Panc1 (cell line): ENCODE measurements around the gene RRAS. TPM values are rescaled to one million over a fixed set of nuclear protein-coding genes. Genes with fewer than 3 reads are reported as not detected.

Experiments used
- ATAC-seq: fragments of 200-7000 bp; cut with Tn5 transposase; 2 replicates; pipeline ENCODE4 v1.9.1; 2020; ENCODE audit warnings: mild to moderate bottlenecking, moderate library complexity
- BruUV-seq: library from RNA; stranded (reverse); fragments of 400-500 nt; replicated peaks from 2 replicates; lab custom pipeline; 2021; lab: Mats Ljungman, UMichigan
- CTCF ChIA-PET: fragments of 300-600 bp; sonication (Branson Sonifier 250); formaldehyde crosslinking; loops from one replicate; lab custom pipeline; 2022; ENCODE audit warnings: antibody characterized with exemption; lab: Charles Lee
- POLR2A ChIA-PET: fragments of 300-600 bp; sonication (Branson Sonifier 250); formaldehyde crosslinking; loops from one replicate; lab custom pipeline; 2022; ENCODE audit warnings: antibody characterized with exemption; lab: Charles Lee
- DNase-seq: peaks from one replicate; pipeline ENCODE4 v3.0.0-alpha.2; 2010; ENCODE audit warnings: low read depth, low spot score
- H3K27ac ChIP-seq: 2 replicates; pipeline ENCODE4 v1.5.1; 2011; ENCODE audit warnings: mild to moderate bottlenecking, low read length, inconsistent platforms
- H3K27me3 ChIP-seq: fragments of 200-500 bp; sonication (Bioruptor generic); 2 replicates; pipeline ENCODE4 v1.6.0; 2014; ENCODE audit warnings: low read length, inconsistent platforms; ENCODE audit not compliant: control insufficient read depth, insufficient read depth
- H3K36me3 ChIP-seq: fragments of 200-500 bp; sonication (Bioruptor generic); 2 replicates; pipeline ENCODE4 v1.5.1; 2014; ENCODE audit warnings: inconsistent platforms, mild to moderate bottlenecking, low read length, moderate library complexity; ENCODE audit not compliant: control insufficient read depth, insufficient read depth
- H3K4me1 ChIP-seq: 2 replicates; pipeline ENCODE4 v1.5.1; 2011; ENCODE audit warnings: inconsistent platforms, mild to moderate bottlenecking, low read length, moderate library complexity; ENCODE audit not compliant: control insufficient read depth, insufficient read depth
- H3K4me3 ChIP-seq, 2 experiments: 2 replicates each; pipeline ENCODE4 v1.5.1; 2011 to 2012; ENCODE audit warnings: low read depth in 2 of 2, low read length in 2 of 2, mild to moderate bottlenecking in 2 of 2, inconsistent platforms in 1 of 2, moderate library complexity in 1 of 2
- H3K9me3 ChIP-seq: fragments of 200-500 bp; sonication (Bioruptor generic); 2 replicates; pipeline ENCODE4 v1.5.1; 2014; ENCODE audit warnings: low read depth, mild to moderate bottlenecking, inconsistent platforms, low read length, moderate library complexity; ENCODE audit not compliant: control insufficient read depth, insufficient read depth
- POLR2AphosphoS5 ChIP-seq: IDR thresholded peaks from 2 replicates; pipeline ENCODE4 v1.6.1; 2012; ENCODE audit warnings: mild to moderate bottlenecking, low read depth, low read length, moderate library complexity
- SIN3A ChIP-seq: IDR thresholded peaks from 2 replicates; pipeline ENCODE4 v1.6.1; 2012; ENCODE audit warnings: low read depth, mild to moderate bottlenecking, low read length, moderate library complexity, borderline replicate concordance; ENCODE audit not compliant: insufficient read depth
- TCF7L2 ChIP-seq: IDR thresholded peaks from 2 replicates; pipeline ENCODE4 v1.6.1; 2011; ENCODE audit warnings: mild to moderate bottlenecking, low read depth, low read length, inconsistent platforms
- in situ Hi-C: cut with HindIII; loops from 2 replicates; pipeline ENCODE4 v1.10.0; 2016; ENCODE audit warnings: low sequenced_read_pairs, low pct_unique_long_range_greater_than_20kb
- intact Hi-C: fragments of 100-400 bp; cut with micrococcal nuclease; formaldehyde crosslinking; loops from one replicate; pipeline ENCODE4 v1.10.0; 2022; ENCODE audit not compliant: unreplicated experiment
- total RNA-seq: library from RNA; stranded (reverse); gene quantifications from one replicate; pipeline ENCODE4 v1.2.1, GENCODE V29; 2021; ENCODE audit not compliant: unreplicated experiment
- TF ChIP-seq, protein P1 (sequence below): fragments of 450-650 bp; IDR thresholded peaks from 2 replicates; pipeline ENCODE4 v1.5.1; 2017; ENCODE audit warnings: mild to moderate bottlenecking
- TF ChIP-seq, protein P2 (sequence below), 2 experiments: IDR thresholded peaks; 2 replicates each; pipeline ENCODE4 v1.6.1; 2011 to 2012; ENCODE audit warnings: low read depth in 2 of 2, control low read depth in 1 of 2, low read length in 1 of 2, mild to moderate bottlenecking in 1 of 2, moderate library complexity in 1 of 2; ENCODE audit not compliant: insufficient read depth in 1 of 2

Gene RRAS
- total RNA-seq, 1 experiment from 2014 or later: 64.4 TPM

GRCh38 chr19:49676784-49677230 is 36.9 kb upstream of the RRAS start:
- peak; percentile 97 for DNase-seq
- POLR2A ChIA-PET: interaction anchor here (1.0 to 1.2 kb wide), 3 partner anchors 12 to 37 kb away, joined by 4 to 5 read pairs (median 5); partner anchors contain the start of genes RRAS and SCAF1
- in situ Hi-C loops (no loop called here), intact Hi-C loops (no loop called here)
- Histone ChIP-seq H3K9me3 (no peaks in the 10 kb centered on the region), H3K4me3 (peak overlapping the region; percentile 83 to 88), H3K27ac (peak overlapping the region; percentile 85), H3K36me3 (peaks cover 6% of the 10 kb centered on the region), H3K4me1 (peaks cover 23% of the 10 kb centered on the region), H3K27me3 (no peaks in the 10 kb centered on the region)
- TF ChIP-seq, protein P1, sequence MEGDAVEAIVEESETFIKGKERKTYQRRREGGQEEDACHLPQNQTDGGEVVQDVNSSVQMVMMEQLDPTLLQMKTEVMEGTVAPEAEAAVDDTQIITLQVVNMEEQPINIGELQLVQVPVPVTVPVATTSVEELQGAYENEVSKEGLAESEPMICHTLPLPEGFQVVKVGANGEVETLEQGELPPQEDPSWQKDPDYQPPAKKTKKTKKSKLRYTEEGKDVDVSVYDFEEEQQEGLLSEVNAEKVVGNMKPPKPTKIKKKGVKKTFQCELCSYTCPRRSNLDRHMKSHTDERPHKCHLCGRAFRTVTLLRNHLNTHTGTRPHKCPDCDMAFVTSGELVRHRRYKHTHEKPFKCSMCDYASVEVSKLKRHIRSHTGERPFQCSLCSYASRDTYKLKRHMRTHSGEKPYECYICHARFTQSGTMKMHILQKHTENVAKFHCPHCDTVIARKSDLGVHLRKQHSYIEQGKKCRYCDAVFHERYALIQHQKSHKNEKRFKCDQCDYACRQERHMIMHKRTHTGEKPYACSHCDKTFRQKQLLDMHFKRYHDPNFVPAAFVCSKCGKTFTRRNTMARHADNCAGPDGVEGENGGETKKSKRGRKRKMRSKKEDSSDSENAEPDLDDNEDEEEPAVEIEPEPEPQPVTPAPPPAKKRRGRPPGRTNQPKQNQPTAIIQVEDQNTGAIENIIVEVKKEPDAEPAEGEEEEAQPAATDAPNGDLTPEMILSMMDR: no peak
- no peak for TF ChIP-seq SIN3A
- TF ChIP-seq, protein P2, sequence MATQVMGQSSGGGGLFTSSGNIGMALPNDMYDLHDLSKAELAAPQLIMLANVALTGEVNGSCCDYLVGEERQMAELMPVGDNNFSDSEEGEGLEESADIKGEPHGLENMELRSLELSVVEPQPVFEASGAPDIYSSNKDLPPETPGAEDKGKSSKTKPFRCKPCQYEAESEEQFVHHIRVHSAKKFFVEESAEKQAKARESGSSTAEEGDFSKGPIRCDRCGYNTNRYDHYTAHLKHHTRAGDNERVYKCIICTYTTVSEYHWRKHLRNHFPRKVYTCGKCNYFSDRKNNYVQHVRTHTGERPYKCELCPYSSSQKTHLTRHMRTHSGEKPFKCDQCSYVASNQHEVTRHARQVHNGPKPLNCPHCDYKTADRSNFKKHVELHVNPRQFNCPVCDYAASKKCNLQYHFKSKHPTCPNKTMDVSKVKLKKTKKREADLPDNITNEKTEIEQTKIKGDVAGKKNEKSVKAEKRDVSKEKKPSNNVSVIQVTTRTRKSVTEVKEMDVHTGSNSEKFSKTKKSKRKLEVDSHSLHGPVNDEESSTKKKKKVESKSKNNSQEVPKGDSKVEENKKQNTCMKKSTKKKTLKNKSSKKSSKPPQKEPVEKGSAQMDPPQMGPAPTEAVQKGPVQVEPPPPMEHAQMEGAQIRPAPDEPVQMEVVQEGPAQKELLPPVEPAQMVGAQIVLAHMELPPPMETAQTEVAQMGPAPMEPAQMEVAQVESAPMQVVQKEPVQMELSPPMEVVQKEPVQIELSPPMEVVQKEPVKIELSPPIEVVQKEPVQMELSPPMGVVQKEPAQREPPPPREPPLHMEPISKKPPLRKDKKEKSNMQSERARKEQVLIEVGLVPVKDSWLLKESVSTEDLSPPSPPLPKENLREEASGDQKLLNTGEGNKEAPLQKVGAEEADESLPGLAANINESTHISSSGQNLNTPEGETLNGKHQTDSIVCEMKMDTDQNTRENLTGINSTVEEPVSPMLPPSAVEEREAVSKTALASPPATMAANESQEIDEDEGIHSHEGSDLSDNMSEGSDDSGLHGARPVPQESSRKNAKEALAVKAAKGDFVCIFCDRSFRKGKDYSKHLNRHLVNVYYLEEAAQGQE (IDR thresholded peaks at IDR 0.05; ENCODE audit: insufficient read depth in 1 of 2, low read depth in 2 of 2, low read length in 1 of 2): no peak
- no TSS peak for BruUV-seq
- ATAC-seq: peak; percentile 85
- CTCF ChIA-PET: interaction anchor here (0.5 to 1.0 kb wide), 2 partner anchors 39 to 133 kb away, joined by 3 to 4 read pairs; no protein-coding TSS in a partner anchor

- peak; percentile 43 for ATAC-seq
- H3K27me3 ChIP-seq: no peaks in the 10 kb centered on the region
- ChIA-PET CTCF (interaction anchor here (0.5 to 1.0 kb wide), 4 partner anchors 40 to 231 kb away, joined by 3 to 4 read pairs (median 4); partner anchors contain the start of gene NOSIP), POLR2A (interaction anchor here (0.6 to 1.2 kb wide), 4 partner anchors 11 to 182 kb away, joined by 3 to 5 read pairs (median 4); partner anchors contain the start of genes RRAS and SCAF1)
- H3K27ac ChIP-seq: peak overlapping the region; percentile 98
- intact Hi-C loops: no loop called here
- H3K9me3 ChIP-seq: no peaks in the 10 kb centered on the region
- peaks cover 23% of the 10 kb centered on the region for H3K4me1 ChIP-seq
- in situ Hi-C loops: no loop called here
- TF ChIP-seq POLR2AphosphoS5 (peak; percentile 79), SIN3A (no peak), TCF7L2 (no peak)
- TF ChIP-seq, protein P2 (IDR thresholded peaks at IDR 0.05; ENCODE audit: insufficient read depth in 1 of 2, low read depth in 2 of 2, low read length in 1 of 2): no peak
- TF ChIP-seq, protein P1: no peak
- peaks cover 3% of the 10 kb centered on the region for H3K36me3 ChIP-seq
- BruUV-seq: no TSS peak
- peak overlapping the region; percentile 72 to 88 for H3K4me3 ChIP-seq
- DNase-seq: peak; percentile 84
Measured at GRCh38 chr19:49676136-49676783, 36.3 kb upstream of the RRAS start.
